Hepatocyte (in vitro differentiated cells): ENCODE results near the gene STK4.

Experiments used
- EZH2phosphoT487 ChIP-seq: fragments of 200-600 bp; sonication (generic); IDR thresholded peaks from one replicate; pipeline ENCODE4 v1.6.1; 2018; ENCODE audit warnings: antibody characterized with exemption, mild to moderate bottlenecking, low read depth, moderate library complexity; ENCODE audit not compliant: unreplicated experiment, severe bottlenecking
- TF ChIP-seq, protein P1 (sequence below): fragments of 200-600 bp; sonication (generic); IDR thresholded peaks from 2 replicates; pipeline ENCODE4 v1.5.1; 2016; ENCODE audit warnings: antibody characterized with exemption, mild to moderate bottlenecking; ENCODE audit not compliant: poor library complexity

DNA sequence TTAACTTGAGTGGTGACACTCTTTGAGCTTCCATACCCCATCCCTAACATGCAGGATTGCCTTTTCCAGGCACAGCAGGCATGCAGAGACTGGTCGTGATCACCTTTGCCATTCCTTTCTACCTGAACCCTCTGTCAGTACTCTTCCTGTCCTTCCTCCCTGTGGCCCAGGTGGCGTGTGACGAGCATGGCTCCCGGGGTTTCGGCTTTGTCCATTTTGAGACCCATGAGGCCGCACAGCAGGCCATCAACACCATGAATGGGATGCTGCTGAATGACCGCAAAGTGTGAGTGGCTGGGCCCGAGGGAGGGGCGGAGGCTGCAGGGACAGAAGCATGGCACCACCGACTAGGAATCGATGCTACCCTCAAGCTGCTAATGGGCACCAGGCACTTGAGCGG, 49.7 kb upstream of the STK4 start:
- TF ChIP-seq, protein P1, sequence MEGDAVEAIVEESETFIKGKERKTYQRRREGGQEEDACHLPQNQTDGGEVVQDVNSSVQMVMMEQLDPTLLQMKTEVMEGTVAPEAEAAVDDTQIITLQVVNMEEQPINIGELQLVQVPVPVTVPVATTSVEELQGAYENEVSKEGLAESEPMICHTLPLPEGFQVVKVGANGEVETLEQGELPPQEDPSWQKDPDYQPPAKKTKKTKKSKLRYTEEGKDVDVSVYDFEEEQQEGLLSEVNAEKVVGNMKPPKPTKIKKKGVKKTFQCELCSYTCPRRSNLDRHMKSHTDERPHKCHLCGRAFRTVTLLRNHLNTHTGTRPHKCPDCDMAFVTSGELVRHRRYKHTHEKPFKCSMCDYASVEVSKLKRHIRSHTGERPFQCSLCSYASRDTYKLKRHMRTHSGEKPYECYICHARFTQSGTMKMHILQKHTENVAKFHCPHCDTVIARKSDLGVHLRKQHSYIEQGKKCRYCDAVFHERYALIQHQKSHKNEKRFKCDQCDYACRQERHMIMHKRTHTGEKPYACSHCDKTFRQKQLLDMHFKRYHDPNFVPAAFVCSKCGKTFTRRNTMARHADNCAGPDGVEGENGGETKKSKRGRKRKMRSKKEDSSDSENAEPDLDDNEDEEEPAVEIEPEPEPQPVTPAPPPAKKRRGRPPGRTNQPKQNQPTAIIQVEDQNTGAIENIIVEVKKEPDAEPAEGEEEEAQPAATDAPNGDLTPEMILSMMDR = no peak
- TF ChIP-seq EZH2phosphoT487 = no peak
